ENCODE data around the gene PRRT1B. TPM values are rescaled to one million over a fixed set of nuclear protein-coding genes. Genes with fewer than 3 reads are reported as not detected.

The PRRT1B gene
- total and polyA plus RNA-seq, 2 experiments from 2014 or later = 0.24 TPM; not detected in 1

DNA sequence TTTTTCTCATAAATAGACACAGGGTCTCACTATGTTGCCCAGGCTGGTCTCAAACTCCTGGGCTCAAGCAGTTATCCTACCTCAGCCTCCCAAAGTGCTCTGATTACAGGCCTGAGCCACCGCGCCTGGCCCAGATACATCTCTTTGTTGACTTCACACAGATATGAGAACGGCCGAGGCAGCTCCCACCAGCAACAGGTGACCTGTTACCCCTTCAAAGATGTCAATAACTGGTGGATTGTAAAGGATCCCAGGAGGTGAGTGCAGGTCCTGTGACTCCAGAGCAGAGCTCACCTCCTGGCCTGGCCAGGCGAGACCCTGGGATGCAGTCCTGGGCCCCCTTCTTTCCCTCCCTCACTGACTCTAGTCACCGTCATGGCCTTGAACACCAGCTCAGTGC lies 33.4 kb upstream of the PRRT1B start (continued):
- TF ChIP-seq, protein P1, sequence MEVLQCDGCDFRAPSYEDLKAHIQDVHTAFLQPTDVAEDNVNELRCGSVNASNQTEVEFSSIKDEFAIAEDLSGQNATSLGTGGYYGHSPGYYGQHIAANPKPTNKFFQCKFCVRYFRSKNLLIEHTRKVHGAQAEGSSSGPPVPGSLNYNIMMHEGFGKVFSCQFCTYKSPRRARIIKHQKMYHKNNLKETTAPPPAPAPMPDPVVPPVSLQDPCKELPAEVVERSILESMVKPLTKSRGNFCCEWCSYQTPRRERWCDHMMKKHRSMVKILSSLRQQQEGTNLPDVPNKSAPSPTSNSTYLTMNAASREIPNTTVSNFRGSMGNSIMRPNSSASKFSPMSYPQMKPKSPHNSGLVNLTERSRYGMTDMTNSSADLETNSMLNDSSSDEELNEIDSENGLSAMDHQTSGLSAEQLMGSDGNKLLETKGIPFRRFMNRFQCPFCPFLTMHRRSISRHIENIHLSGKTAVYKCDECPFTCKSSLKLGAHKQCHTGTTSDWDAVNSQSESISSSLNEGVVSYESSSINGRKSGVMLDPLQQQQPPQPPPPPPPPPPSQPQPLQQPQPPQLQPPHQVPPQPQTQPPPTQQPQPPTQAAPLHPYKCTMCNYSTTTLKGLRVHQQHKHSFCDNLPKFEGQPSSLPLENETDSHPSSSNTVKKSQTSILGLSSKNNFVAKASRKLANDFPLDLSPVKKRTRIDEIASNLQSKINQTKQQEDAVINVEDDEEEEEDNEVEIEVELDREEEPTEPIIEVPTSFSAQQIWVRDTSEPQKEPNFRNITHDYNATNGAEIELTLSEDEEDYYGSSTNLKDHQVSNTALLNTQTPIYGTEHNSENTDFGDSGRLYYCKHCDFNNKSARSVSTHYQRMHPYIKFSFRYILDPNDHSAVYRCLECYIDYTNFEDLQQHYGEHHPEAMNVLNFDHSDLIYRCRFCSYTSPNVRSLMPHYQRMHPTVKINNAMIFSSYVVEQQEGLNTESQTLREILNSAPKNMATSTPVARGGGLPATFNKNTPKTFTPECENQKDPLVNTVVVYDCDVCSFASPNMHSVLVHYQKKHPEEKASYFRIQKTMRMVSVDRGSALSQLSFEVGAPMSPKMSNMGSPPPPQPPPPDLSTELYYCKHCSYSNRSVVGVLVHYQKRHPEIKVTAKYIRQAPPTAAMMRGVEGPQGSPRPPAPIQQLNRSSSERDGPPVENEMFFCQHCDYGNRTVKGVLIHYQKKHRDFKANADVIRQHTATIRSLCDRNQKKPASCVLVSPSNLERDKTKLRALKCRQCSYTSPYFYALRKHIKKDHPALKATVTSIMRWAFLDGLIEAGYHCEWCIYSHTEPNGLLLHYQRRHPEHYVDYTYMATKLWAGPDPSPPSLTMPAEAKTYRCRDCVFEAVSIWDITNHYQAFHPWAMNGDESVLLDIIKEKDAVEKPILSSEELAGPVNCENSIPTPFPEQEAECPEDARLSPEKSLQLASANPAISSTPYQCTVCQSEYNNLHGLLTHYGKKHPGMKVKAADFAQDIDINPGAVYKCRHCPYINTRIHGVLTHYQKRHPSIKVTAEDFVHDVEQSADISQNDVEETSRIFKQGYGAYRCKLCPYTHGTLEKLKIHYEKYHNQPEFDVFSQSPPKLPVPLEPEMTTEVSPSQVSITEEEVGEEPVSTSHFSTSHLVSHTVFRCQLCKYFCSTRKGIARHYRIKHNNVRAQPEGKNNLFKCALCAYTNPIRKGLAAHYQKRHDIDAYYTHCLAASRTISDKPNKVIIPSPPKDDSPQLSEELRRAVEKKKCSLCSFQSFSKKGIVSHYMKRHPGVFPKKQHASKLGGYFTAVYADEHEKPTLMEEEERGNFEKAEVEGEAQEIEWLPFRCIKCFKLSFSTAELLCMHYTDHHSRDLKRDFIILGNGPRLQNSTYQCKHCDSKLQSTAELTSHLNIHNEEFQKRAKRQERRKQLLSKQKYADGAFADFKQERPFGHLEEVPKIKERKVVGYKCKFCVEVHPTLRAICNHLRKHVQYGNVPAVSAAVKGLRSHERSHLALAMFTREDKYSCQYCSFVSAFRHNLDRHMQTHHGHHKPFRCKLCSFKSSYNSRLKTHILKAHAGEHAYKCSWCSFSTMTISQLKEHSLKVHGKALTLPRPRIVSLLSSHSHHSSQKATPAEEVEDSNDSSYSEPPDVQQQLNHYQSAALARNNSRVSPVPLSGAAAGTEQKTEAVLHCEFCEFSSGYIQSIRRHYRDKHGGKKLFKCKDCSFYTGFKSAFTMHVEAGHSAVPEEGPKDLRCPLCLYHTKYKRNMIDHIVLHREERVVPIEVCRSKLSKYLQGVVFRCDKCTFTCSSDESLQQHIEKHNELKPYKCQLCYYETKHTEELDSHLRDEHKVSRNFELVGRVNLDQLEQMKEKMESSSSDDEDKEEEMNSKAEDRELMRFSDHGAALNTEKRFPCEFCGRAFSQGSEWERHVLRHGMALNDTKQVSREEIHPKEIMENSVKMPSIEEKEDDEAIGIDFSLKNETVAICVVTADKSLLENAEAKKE (CRISPR knock-in tag; IDR thresholded peaks at IDR 0.05) = no peak
- TF ChIP-seq NANOG (IDR thresholded peaks at IDR 0.05; ENCODE audit: borderline replicate concordance) = no peak
- no peak for TF ChIP-seq POLR2AphosphoS5 (IDR thresholded peaks at IDR 0.05; ENCODE audit: low read depth)
- TF ChIP-seq ZNF331 (CRISPR knock-in tag; IDR thresholded peaks at IDR 0.05; ENCODE audit: low read depth) = no peak

DNA sequence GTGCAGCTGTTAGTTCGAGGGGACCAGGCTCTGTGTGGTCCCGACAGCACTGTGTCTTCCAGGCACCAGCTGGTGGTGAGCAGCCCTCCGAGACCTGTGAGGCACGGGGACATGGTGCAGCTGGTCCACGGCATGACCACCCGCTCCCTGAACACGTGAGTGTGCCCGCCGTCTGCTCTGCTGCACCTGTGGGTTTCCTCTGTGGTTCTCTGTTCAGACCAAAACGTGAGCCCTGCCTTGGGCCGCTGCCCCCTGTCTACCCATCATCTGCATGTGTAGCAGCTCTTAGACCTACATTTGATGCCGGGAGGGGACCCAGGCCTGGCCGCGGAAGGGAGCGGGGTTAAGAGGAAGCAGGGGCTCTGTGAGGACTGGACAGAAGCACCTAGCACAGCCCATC lies 32.1 kb upstream of the PRRT1B start:
- Histone ChIP-seq H3K27me3 (ENCODE audit: insufficient read depth) (no peaks in the 10 kb centered on the region), H3K9me2 (ENCODE audit: insufficient read depth) (no peaks in the 10 kb centered on the region), H3K79me2 (replicated peaks; ENCODE audit: insufficient read depth) (no peaks in the 10 kb centered on the region), H3K36me3 (ENCODE audit: insufficient read depth) (peaks cover 14% of the 10 kb centered on the region), H2AFZ (no peak overlapping the region), H3K27ac (ENCODE audit: low read depth) (no peak overlapping the region), H3K4me3 (no peak overlapping the region), H4K20me1 (replicated peaks; ENCODE audit: insufficient read depth) (no peaks in the 10 kb centered on the region), H3F3A (replicated peaks; ENCODE audit: low read depth) (peaks cover 7% of the 10 kb centered on the region), H3K4me1 (ENCODE audit: insufficient read depth) (no peaks in the 10 kb centered on the region), H3K4me2 (no peak overlapping the region)
- H3K27me3 Mint-ChIP-seq (ENCODE audit: insufficient read depth, low read depth, poor library complexity) = peaks cover 6% of the 10 kb centered on the region
- no peak overlapping the region for H3K4me3 Mint-ChIP-seq
- TF ChIP-seq STAT1 (IDR thresholded peaks at IDR 0.05; ENCODE audit: unreplicated experiment) = no peak
- no peak for TF ChIP-seq NANOG (IDR thresholded peaks at IDR 0.05; ENCODE audit: borderline replicate concordance)
- TF ChIP-seq, protein P1 (CRISPR knock-in tag; IDR thresholded peaks at IDR 0.05) = no peak
- TF ChIP-seq ZNF114 (CRISPR knock-in tag; IDR thresholded peaks at IDR 0.05) = no peak
- H3K36me3 Mint-ChIP-seq (ENCODE audit: low read depth) = peaks cover 45% of the 10 kb centered on the region
- no peak for DNase-seq (ENCODE audit: low spot score)
- no peak overlapping the region for H3K27ac Mint-ChIP-seq
- ATAC-seq = no peak
- H3K4me1 Mint-ChIP-seq = no peaks in the 10 kb centered on the region
- no peaks in the 10 kb centered on the region for H3K9me3 Mint-ChIP-seq

All from GM23338 (cell line).